HG02970 (cell line): Measurements from ENCODE around the gene GJC2.

Experiments
- ATAC-seq: cut with Tn5 transposase; IDR thresholded peaks from one replicate; pipeline ENCODE4 v1.9.1; 2021; ENCODE audit warnings: mild to moderate bottlenecking, moderate library complexity, moderate number of reproducible peaks; ENCODE audit not compliant: unreplicated experiment, low FRiP score

The GJC2 gene

GRCh38 chr1:228144193-228144992 lies 5.3 kb upstream of the GJC2 start:
- no peak for ATAC-seq

GRCh38 chr1:228144993-228145343 lies 4.8 kb upstream of the GJC2 start:
- ATAC-seq: no peak

GRCh38 chr1:228145463-228146416 lies 4.0 kb upstream of the GJC2 start:
- ATAC-seq: no peak

- no peak for ATAC-seq
These were observed 3.1 kb upstream of the GJC2 start for GRCh38 chr1:228146417-228147150.

GRCh38 chr1:228147151-228147693 lies 2.5 kb upstream of the GJC2 start:
- ATAC-seq: no peak

GRCh38 chr1:228147768-228148167 lies 2.0 kb upstream of the GJC2 start:
- ATAC-seq: no peak

GRCh38 chr1:228148196-228148861 lies 1.4 kb upstream of the GJC2 start:
- no peak for ATAC-seq

- no peak for ATAC-seq
These were observed 760 bp upstream of the GJC2 start for GRCh38 chr1:228148935-228149405.

- no peak for ATAC-seq
These were observed 360 bp downstream of the GJC2 start for GRCh38 chr1:228150120-228150460.

GRCh38 chr1:228150461-228151179 lies 890 bp downstream of the GJC2 start:
- no peak for ATAC-seq

- ATAC-seq: no peak
These were observed 1.6 kb downstream of the GJC2 start for GRCh38 chr1:228151180-228151925.

- ATAC-seq: no peak
These were observed 2.6 kb downstream of the GJC2 start for GRCh38 chr1:228152097-228152917.

- ATAC-seq: no peak
These were observed 3.2 kb downstream of the GJC2 start for GRCh38 chr1:228152918-228153258.

- no peak for ATAC-seq
These were observed 4.4 kb downstream of the GJC2 start for GRCh38 chr1:228154021-228154669.

- ATAC-seq: no peak
These were observed 5.2 kb downstream of the GJC2 start for GRCh38 chr1:228154670-228155571.
